C4-2B (cell line): ENCODE data around the gene LCA5L.

ENCODE experiments used
- H3K27ac ChIP-seq: fragments of 450-650 bp; 2 replicates; pipeline ENCODE4 v1.5.1; 2017
- ZFX ChIP-seq: fragments of 450-650 bp; IDR thresholded peaks from 2 replicates; pipeline ENCODE4 v1.6.1; 2017
- TF ChIP-seq, protein P1 (sequence below): fragments of 450-650 bp; conservative IDR thresholded peaks from 2 replicates; pipeline ENCODE4 v1.5.1; 2017; ENCODE audit warnings: mild to moderate bottlenecking

Gene LCA5L

DNA sequence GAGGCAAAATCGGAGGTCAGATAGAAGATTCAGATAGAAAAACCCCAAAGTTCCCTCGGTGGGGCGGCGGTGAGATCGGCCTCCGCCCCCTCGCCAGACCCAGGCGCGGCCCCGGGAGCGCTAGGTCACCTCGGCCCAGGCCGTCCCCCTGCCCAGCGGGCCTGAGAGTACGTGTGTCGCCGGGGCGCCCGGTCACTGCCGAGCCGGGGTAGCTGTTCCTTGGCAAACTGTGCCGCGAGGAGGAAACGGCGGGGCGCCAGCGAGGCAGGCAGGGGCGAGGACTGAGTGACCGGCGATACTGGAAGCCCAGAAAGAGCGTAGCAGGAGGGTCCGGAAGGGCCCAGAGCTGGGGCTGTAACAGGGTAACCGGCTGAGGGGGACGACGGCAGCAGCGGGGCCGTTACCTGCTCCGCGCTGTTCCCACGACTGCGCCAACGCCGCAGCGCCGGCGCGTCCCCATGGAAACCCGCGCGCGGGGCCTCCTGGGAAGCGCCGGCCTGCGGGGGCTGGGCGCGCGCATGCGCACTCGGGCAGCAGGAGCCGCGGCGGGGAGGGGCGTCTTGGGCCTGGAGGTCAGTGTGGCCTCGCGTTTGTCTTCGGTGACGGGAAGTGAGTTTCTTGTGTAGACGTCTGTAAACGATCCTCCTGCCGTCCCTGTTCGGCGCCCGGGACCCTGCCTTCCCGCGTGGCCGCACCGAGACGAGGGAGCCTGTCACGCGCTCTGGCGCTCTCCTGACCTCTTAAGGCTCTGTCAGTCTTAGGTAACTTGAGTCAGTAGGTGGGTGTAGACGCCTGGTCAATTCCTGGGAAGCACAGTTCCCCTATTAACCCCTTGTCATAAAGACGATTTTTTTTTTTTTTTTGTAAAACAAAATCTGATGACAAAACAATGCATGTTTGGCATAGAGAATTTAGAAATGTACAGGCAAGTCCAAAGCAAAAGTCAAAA lies at the start of gene LCA5L:
Gene LCA5L, minus strand, starts transcription at position 458 of the 949 bp plus-strand sequence. CDS start 17,285 bp downstream, outside the sequence.
- peak; percentile 58; the same call in 1 of the 2 replicates for TF ChIP-seq ZFX
- TF ChIP-seq, protein P1, sequence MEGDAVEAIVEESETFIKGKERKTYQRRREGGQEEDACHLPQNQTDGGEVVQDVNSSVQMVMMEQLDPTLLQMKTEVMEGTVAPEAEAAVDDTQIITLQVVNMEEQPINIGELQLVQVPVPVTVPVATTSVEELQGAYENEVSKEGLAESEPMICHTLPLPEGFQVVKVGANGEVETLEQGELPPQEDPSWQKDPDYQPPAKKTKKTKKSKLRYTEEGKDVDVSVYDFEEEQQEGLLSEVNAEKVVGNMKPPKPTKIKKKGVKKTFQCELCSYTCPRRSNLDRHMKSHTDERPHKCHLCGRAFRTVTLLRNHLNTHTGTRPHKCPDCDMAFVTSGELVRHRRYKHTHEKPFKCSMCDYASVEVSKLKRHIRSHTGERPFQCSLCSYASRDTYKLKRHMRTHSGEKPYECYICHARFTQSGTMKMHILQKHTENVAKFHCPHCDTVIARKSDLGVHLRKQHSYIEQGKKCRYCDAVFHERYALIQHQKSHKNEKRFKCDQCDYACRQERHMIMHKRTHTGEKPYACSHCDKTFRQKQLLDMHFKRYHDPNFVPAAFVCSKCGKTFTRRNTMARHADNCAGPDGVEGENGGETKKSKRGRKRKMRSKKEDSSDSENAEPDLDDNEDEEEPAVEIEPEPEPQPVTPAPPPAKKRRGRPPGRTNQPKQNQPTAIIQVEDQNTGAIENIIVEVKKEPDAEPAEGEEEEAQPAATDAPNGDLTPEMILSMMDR, result peak; percentile 15; the same call in 1 of the 2 replicates

DNA sequence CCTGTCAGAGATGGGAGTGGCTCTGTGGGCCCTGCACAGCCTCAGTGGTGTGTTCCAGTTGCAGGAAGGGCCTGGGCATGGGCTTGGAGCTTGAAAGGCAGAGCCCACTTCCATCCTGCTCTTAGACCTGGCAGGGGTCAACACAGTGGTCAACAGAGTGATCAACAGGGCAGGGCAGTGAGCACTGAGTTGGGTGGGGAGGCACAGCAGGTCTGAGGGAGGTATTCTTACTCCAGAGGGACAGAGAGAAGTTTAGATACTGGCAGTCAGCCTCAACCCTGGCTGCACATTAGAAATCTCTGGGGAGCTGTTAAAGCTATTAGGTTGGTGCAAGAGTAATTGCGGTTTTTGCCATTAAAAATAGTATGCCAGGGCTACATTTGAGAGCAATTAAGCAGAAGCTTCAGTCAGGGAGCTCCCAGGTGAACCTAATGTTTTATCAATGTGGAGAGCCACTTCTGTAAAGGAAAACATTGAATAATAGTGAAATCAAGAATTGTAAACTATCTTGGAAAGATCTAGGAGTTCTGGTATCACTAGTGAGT lies 43.9 kb upstream of the LCA5L start:
- no peak for TF ChIP-seq ZFX
- TF ChIP-seq, protein P1, result no peak
- H3K27ac ChIP-seq, result no peak overlapping the region

More for the DNA sequence above, at the start of gene LCA5L:
- H3K27ac ChIP-seq, result peak within 1 kb of the TSS; percentile 94

DNA sequence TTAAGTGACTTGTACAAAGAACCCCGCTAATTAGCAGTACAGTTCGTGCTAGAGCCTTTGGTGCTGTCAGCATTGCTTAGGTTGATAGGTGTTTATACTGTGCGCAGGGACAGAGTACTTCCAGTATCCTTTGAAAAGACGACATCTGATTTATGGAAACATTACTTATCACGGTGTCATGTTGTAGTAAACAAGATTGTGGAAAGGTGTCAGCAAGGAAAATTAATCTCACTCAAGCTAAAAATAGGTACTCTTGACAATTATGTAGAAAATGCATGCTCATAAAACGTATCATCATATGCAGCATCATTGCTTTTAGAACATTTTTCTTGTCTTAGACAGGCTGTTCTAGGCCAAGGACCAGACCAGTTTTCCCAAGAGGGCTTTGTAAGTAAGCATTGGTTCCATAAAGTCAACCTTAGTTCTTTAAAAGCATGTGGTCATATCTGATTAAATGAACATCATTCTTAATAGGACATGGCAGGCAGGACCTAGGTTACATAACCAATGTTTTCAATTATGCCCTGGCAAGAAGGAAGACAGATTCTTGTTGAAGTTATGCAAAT lies 39.2 kb upstream of the LCA5L start:
- TF ChIP-seq, protein P1, result no peak
- no peak for TF ChIP-seq ZFX
- H3K27ac ChIP-seq, result no peak overlapping the region

DNA sequence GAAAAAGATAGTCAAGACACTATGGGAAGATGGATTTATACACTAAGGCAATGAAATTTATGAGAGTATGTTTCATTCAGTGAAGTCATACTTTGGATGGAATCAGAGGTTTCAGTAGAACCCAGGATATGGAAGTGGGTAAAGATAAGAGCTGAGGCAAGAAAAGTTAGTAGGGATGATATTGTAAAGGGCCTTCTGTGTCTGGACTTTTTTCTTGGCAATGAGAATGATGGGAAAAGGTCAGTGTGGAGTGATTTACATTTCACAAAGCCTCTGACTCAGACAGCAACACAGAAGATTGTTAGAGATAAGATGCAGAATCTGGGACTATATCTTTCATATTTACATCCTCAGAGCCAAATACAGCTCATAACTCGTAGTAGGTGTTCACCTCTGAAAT lies 38.3 kb upstream of the LCA5L start:
- no peak overlapping the region for H3K27ac ChIP-seq
- no peak for TF ChIP-seq ZFX
- TF ChIP-seq, protein P1, result no peak

DNA sequence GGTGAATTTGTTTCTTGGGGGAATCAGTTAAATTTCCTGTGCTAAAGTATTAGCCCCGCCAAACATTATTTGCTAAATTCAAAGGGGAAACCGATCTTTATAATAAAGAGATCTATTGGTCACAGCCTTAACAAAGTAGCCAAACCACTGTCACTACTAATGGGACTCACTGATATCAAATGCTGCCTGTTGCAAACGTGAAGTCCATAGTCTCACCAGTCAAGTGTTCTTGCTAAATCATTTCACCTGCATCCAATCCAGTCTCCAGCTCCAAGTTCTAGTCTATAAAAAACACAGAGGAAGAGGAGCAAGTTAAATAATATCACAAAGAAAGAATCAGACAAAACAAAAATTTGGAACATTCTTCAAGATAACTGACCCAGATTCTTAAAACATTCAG lies 36.3 kb upstream of the LCA5L start:
- TF ChIP-seq ZFX, result no peak
- TF ChIP-seq, protein P1, result no peak
- no peak overlapping the region for H3K27ac ChIP-seq

DNA sequence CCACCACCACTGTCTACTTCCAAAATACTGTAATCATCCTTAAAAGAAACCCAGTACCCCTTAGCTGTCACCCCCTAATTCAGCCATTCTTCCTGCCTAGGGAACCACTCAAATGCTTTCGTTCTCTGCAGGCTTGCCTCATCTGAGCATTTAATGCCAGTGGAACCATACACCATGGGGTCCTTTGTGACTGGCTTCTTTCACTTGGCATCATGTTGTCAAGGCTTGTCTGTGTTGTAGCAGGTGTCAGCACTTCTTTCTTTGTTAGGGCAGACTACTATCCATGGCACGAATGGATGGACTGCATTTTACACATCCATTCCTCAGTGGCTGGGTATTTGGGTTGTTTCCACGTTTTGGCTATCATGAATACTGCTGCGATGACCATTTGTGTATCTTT lies 34.7 kb upstream of the LCA5L start:
- TF ChIP-seq, protein P1, result no peak
- TF ChIP-seq ZFX, result no peak
- no peak overlapping the region for H3K27ac ChIP-seq

DNA sequence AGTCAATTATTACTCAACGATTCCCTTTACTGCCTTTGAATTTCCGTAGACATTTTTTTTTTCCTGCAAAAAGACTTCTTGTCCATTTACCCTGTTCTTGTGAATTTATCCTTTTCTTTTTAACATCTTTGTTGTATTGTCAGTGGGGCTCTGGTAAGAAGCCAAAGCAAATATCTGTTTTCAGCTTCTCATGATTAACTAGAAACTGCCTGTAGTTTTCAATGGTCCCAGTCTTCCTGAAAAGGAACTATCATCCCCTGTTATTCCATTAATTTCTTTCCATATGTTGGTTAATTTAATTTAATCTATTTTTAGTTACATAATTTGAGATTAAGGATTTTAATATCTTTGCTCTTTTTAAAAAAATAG lies 34.2 kb upstream of the LCA5L start:
- no peak overlapping the region for H3K27ac ChIP-seq
- no peak for TF ChIP-seq ZFX
- TF ChIP-seq, protein P1, result no peak
